GM21447 (cell line): ENCODE data around the gene GGT5.
"Not testable (repeated sequence)": the region's sequence is repeated elsewhere in the genome, so short reads cannot be mapped to it uniquely, and the experiment has no call there.

Experiments used
- ATAC-seq: cut with Tn5 transposase; IDR thresholded peaks from one replicate; pipeline ENCODE4 v1.9.1; 2021; ENCODE audit not compliant: unreplicated experiment

Gene GGT5

DNA sequence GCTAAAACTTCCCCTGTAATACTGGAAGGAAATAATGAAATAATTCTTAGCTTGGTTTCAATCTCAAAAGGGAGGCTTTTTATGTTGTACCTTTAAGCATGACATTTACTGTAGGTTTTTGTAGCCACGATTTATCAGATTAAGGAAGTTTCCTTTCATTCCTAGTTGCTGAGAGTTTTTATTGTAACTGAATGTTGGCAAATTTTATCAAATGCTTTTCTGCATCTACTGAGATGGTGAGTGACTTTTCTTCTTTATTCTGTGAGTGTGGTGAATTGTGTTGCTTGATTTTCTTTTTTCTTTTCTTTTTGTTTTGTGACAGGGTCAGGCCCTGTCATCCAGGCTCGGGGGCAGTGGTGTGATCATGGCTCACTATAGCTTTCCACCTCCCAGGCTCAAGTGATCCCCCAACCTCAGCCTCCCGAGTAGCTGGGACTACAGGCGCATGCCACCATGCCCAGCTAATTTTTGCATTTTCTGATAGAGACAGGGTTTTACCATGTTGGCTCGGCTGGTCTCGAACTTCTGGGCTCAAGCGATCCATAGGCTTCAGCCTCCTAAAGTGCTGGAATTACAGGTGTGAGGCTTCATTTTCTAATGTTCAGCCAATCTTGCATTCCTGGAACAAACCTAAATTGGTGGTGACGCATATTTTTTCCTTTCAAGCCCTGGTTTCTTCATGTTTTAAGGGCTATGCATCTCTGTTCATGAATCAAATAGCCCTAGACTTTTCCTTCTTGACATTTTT, 37.4 kb downstream of the GGT5 start:
- ATAC-seq, result no peak

DNA sequence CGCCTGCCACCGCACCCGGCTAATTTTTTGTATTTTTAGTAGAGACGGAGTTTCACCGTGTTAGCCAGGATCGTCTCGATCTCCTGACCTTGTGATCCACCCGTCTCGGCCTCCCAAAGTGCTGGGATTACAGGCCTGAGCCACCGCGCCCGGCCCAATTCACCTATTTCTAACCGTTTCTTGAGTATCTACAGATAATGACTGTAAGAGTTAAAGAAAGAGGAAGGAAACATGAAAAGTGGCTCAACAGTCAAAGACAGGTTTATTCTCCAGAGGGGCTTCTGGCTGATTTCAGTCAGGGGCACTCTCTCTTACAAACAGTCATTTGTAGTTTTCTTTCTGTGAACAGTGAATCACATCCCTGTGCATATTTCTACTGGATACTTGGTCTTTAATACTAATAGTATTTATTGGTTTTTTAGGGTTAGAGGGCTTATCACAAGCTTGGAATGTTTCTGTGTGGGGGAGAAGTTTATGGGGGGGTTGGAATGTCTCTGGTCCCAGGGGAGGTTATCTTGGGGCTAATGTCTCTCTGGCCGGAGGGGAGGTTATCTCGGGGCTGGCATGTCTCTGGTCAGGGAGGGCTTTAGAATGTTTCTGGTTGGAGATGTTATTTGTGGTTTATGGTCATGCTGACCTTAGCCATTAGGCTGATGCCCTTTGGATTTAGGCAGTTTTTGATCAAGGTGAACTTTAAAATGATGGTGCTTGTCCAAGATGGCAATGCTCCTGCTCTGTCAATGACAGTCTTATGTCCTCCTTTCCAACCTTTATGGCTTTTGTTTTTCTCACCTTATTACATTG, 38.2 kb downstream of the GGT5 start:
- not testable (repeated sequence) for ATAC-seq

DNA sequence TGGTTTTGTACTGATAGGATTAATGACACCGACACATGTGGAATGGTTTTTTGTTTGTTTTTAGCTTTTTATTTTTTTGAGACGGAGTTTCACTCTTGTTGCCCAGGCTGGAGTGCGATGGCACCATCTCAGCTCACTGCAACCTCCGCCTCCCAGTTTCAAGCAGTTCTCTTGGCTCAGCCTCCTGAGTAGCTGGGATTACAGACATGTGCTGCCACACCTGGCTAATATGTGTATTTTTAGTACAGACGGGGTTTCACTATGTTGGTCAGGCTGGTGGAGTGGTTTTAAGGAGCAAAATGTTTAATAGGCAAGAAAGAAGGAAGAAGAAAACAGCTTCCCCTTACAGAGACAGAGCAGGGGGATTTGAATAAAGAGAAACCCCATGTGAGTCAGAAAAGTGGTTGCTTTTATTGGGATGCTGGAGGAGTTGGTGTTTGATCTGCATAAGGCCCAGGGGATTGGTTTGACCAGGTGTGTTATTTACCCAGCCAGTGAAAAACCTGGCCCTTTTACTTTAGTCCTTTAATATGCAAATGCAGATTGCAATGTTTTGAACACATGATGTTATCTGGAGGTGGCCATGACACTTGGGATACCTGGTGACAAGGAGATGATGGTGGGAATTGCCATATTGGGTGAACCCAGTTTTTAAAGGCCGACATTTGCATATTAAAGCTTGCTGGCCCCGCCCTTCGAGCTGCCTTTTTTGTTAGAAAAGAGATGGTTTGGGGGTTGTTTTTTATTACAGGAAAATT, 39.3 kb downstream of the GGT5 start:
- no peak for ATAC-seq

DNA sequence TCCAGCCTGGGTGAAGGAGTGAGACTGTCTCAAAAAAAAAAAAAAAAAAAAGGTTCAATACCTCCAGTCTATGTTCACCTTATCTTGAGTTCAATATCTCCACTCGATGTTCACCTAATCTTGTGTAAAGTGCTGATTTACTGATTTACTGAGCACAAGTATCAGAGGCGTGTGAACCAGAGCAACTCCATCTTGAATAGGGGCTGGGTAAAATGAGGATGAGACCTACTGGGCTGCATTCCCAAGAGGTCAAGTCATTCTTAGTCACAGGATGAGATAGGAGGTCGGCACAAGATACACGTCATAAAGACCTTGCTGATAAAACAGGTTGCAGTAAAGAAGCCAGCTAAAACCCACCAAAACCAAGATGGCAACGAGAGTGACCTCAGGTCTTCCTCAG, 41.0 kb downstream of the GGT5 start:
- ATAC-seq, result not testable (repeated sequence)

DNA sequence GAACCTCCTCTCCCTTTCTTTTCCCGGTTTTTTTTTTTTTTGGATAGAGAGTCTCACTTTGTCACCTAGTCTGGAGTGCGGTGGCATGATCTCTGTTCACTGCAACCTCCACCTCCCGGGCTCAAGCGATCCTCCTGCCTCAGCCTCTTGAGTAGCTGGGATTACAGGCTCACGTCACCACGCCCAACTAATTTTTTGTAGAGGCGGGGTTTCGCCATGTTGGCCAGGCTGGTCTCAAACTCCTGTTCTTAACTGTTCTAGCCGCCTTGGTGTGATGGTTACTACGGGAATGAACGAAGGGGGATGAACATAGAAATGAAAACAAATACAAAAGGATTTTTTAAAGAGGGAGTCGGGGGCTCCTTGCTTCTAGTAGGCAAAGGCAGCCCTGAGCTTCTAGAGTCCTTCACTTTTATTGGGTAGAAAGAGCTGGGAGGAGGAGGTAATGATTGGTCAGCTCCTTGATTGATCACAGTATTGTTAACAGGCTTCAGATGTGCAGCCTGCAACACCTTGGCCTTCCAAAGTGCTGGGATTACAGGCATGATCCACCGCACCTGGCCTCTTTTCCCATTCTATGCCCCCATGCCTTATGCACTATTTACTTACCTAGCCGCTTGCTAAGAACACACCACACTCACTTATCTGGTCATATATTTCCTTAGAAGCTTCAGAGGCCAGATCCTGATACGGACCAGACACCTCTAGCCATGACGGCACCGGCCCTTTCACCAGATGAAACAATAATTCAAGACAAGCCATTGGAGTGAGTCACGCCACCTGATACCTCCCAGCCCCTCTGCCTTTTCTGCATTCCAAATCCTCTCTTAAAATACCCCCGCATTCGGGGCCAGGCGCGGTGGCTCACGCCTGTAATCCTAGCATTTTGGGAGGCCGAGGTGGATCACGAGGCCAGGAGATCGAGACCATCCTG, 42.9 kb downstream of the GGT5 start:
- no peak for ATAC-seq

DNA sequence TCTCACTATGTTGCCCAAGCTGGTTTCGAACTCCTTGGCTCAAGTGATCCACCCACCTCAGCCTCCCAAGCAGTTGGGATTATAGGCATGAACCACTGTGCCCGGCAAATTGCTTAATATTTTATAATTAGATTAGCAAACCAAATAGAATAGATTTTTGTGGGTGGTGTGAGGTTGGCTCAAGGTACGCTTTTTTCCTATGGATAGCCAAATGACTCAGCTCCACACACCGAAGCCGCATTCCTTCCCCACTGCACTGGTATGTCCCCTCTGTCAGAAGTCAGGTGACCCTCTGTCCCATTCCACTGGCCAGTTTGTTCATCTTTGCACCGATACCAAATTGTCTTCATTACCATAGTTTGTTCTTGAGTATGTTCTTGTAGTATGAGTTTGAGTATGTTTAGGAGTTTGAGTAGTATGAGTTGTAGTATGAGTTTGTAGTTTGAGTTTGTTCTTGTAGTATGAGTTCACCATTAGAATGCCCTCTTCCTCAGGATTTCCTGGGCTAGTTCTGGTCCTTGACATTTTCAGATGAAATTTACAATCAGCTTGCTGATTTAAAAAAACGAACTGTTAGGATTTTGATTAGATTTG, 44.2 kb downstream of the GGT5 start:
- no peak for ATAC-seq

DNA sequence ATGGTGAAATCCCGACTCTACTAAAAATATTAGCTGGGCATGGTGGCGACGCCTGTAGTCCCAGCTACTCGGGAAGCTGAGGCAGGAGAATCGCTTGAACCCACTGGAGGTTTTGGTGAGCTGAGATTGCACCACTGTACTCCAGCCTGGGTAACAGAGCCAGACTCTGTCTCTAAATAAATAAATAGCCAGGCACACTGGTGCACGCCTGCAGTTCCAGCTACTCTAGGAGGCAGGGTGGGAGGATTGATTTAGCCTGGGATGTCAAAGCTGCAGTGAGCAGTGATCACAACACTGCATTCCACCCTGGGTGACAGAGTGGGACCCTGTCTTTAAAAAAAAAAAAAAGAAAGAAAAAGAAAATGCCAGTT, 46.2 kb downstream of the GGT5 start:
- no peak for ATAC-seq

DNA sequence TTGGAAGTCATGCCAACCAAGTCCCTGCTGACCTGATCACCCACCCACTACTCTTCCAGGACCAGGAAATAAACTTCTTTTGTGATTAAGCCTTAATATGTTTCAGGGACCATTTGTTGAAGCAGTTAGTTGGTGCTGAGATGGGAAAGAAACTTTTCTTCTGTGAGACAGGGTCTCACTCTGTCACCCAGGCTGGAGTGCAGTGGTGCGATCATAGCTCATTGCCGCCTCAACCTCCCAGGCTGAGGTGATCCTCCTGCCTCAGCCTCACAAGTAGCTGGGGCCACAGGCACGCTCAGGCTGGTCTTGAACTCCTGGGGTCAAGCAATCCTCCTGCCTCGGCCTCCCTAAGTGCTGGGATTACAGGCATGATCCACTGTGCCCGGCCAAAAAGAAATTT, 53.0 kb downstream of the GGT5 start:
- ATAC-seq, result no peak

DNA sequence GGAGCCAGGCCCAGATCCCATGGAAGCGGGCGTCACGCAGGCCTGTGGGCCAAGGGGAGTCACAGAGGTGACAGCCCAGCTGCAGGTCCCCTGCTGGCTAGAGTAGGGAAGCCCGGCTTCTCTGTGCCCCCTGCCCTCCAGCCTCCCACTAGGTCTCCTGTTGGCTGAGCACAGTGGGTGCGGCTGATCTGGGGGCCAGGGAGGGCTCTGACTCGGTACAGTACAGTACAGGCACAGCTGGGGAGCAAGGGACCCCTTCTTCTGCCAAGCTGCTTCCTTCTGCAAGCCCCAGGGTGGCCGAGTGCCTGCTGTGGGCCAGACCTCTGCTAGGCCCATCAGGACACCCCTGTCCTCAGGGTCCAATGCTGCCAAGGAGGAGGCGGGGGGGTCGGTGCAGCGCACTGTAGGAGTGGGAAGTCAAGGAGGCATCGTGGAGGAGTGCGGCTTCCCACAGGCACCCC, 53.5 kb downstream of the GGT5 start:
- no peak for ATAC-seq

DNA sequence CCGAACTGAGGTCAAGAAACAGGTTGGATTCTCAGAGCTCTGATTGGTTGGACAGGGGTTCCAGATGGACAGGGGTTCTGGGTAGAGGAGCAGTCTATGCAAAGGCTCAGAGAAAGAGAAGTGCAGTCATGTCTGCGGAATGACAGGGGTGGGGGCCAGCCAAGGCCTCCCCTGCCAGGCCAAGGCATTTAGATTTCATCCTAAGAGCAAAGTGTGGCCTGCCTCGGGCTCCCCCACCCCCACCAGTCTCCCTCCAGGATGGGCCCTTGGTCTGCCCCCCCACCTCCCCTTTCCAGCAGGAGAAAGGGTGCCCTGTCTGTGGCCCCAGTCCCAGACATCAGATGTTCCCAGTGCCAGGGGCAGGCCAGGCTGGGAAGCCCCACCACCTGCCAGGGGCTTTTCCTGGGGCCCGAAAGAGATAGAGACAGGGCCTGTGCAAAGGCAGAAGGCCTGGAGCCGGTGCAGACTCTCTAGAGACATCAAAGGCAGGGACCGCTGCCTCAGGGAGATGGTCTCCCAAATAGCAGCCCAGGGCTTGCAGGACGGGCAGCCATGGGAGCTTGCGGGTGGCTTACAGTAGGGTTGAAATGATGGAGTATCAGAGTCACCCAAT, 54.2 kb downstream of the GGT5 start:
- ATAC-seq, result no peak

DNA sequence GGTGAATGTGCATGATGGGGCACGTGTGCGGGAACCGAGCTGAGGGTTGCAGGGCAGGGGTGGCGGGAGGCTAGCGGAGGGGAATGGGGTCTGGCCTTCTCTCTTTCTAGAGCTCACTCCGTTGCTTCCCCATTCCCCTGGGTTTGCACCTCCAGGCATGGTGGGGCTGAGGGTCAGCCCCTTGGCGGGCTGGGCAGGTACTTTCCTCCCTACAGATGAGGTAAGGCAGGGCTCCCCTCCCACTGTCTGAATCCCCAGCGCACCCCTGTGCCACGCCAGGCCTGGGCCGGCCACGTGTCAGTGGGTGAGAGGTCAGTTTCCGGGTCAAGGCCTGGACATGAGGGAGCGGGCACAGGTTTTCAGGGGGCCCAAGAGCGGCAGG, 54.7 kb downstream of the GGT5 start:
- ATAC-seq, result no peak

DNA sequence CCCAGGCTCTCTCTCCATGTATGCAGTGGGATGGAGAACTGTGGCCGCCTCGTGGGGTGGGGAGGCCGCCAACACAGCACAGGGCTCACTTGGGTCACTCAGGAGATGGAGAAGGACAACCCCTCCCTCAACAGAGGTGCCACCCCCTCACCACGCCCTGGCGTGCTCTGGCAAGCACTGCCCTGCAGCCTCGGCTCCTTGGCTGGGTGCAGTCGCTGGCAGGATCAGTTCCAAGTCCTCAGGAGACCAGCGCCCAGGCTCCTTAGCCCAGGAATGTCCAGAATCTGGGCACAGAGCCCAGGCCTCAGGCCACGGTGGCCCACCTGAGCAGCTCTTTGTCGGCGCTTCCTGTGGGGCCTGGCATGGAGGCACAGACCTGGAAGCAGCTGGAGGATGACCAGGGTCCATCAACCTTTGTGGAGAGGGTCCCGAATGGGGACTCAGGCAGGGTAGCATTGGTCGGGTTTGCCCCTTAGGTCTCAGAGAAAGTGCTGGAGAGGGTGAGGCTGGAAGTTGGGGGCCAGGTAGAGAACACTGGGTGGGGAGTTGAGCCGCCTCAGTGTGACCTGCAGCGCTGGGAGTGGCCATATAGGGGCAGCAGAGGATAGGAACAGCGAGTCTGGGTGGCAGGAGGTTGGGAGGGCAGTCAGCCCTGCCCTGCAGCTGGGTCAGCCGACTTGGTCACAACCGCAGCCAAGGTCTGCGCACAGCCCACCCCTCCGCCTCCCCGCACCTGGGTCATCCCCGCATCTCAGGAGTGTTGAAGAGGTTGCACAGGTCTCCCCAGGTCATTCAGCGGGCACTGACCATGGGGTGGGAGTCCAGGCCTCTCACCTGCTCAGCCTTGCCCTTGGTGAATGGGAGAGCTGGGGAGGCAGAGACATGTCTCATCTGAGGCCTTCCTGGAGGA, 55.4 kb downstream of the GGT5 start:
- ATAC-seq, result no peak

DNA sequence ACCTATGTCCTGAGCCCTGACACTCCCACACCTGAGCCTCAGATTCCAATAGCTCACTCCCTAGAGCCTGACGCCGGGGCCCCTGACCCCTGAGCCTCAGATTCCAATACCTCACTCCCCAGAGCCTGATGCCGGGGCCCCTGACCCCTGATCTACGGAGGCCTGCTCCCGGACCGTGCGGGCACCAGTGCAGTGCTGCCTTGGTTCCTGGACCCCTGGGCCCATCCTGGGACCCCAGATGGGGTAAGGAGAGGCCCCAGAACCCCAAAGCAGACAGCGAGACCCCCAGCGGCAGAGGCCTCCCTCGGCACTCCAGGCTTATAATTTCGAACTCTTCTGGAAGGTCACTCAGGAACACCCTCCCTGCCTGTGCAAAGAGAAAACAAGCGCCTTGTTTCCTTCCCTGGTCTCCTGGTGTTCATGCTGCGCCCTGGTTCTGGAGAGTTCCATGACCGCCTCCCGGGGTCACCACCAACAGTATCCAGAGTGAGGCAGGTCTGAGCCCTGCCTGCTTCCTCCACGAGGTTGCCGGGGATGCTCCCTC, 56.1 kb downstream of the GGT5 start:
- ATAC-seq, result no peak

DNA sequence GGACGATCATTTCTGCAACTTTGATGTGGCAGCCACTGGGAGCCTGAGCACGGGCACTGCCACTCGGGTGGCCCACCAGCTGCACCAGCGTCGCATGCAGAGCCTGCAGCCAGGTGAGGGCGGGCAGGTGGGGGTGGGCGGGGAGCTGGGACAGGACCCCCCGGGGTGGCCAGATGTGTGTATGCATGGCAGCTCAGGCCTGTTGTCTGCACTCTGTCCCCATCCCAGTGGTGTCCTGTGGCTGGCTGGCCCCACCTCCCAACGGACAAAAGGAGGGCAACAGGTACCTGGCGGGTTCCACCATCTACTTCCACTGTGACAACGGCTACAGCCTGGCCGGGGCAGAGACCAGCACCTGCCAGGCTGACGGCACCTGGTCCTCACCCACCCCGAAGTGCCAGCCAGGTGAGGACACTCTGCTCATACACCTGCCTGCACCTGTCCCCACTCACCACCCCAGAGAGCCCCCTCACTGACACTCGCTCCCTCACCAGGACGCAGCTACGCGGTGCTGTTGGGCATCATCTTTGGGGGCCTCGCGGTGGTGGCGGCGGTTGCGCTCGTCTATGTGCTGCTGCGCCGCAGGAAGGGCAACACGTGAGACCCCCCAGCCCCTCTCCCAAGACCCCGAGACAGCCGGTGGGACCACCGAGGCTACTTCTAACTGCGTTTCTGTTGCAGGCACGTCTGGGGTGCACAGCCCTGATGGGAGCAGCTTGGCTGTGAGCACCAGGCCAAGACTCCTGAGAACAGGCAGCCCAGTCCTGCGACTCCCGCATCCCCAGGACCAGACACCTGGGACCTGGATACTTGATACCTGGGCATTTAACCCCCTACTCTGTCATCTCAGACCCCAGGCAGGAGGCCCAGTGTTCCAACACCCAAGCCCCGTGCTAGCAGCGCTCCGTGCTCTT, 56.9 kb downstream of the GGT5 start:
- no peak for ATAC-seq

DNA sequence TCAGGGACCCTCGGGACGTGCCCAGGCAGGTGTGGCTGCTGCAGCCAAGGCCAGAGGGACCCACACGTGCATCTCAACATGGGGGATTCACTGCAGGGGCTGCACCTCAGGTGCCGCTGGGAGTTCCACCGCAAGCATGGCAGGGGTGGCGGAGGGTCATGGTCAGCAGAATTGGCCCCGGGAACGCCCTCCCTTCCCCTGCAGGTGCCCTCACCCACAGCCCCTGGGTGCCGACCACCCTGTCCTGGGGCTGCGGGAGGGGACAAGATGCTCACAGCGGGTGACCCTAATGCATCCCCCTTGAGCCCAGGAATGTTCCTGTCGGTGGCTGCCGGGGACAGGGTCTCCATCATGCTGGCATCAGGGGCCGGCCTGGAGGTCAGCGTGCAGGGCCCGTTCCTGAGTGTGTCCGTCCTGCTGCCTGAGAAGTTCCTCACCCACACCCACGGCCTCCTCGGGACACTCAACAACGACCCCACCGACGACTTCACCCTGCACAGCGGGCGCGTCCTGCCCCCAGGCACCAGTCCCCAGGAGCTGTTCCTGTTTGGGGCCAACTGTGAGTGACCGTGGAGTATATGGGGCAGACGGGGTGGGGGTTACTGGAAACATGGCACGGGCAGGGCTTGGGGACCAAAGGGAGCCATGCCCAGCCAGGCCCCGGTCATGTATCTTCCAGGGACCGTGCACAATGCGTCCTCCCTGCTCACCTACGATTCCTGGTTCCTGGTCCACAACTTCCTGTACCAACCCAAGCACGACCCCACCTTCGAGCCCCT, 57.8 kb downstream of the GGT5 start:
- no peak for ATAC-seq

DNA sequence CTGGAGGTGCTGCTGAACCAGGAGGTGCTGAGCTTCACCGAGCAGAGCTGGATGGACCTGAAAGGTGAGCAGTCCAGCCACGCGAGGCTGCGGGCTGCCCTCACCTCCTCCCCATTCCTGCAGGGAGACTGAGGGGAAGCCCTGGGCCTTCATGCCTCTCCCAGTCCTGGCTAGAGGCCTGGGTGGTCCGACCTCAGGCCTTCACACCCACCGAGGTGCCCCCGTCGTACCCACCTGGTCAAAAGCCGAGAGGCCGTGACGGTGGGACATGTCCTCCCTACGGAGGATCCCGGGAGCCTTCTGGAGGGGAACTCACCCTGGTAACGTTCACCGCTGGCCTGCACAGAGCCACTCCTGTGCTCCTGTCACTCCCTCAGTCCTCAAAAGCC, 58.5 kb downstream of the GGT5 start:
- ATAC-seq, result no peak
